T1000 (cell line): ENCODE measurements around the gene CPNE6.
A peak's percentile ranks its signal among the peaks of the same experiment; 100 is the strongest.

ENCODE experiments used
- DNase-seq: peaks from one replicate; lab custom pipeline; 2025; ENCODE audit warnings: mixed read lengths; lab: John Stamatoyannopoulos, UW

The CPNE6 gene

GRCh38 chr14:24054646-24055045 lies 16.7 kb upstream of the CPNE6 start:
- no peak for DNase-seq

- DNase-seq: no peak
These were observed 15.2 kb upstream of the CPNE6 start for GRCh38 chr14:24055971-24056799.

GRCh38 chr14:24056800-24057184 lies 14.6 kb upstream of the CPNE6 start:
- DNase-seq: no peak

- DNase-seq: no peak
These were observed 14.1 kb upstream of the CPNE6 start for GRCh38 chr14:24057271-24057670.

DNA sequence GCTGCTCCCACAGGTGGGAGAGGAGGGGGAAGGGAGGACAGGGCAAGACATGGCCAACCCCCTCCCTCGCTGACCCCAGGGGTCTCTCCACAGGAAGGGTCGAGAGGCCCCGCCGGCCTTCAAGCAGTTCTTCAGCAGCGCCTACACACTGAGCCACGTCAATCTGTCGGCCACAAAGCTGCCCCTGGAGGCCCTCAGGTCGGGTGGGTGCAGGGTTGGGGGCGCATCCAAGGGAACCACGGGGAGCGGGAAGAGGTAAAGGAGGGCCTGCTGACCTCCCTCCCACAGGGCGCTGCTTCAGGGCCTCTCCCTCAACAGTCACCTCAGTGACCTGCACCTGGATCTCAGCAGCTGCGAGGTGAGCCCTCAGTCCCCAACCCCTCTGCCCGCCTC lies 13.5 kb upstream of the CPNE6 start:
- no peak for DNase-seq

GRCh38 chr14:24058260-24058950 lies 13.0 kb upstream of the CPNE6 start:
- DNase-seq: peak; percentile 54

- DNase-seq: no peak
These were observed 12.3 kb upstream of the CPNE6 start for GRCh38 chr14:24058951-24059475.

- no peak for DNase-seq
These were observed 11.4 kb upstream of the CPNE6 start for GRCh38 chr14:24059841-24060388.

DNA sequence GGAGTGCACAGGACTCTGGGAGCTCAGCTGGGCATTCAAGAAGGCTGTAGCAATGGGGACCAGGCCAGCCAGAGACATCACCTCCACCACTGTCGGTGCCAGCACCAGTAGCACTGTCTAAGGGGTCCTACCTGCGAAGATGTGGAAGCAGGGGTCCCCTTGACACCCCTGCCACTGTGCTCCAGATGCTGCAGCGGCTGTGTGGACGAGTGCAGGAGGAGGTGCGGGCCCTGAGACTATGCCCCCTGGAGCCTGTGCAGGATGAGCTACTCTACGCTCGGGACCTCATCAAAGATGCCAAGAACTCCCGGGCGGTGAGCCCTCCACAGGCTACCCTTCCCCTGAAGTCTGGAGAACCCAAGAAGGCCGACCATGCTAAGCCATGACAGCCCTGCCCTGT lies 10.9 kb upstream of the CPNE6 start:
- no peak for DNase-seq

DNA sequence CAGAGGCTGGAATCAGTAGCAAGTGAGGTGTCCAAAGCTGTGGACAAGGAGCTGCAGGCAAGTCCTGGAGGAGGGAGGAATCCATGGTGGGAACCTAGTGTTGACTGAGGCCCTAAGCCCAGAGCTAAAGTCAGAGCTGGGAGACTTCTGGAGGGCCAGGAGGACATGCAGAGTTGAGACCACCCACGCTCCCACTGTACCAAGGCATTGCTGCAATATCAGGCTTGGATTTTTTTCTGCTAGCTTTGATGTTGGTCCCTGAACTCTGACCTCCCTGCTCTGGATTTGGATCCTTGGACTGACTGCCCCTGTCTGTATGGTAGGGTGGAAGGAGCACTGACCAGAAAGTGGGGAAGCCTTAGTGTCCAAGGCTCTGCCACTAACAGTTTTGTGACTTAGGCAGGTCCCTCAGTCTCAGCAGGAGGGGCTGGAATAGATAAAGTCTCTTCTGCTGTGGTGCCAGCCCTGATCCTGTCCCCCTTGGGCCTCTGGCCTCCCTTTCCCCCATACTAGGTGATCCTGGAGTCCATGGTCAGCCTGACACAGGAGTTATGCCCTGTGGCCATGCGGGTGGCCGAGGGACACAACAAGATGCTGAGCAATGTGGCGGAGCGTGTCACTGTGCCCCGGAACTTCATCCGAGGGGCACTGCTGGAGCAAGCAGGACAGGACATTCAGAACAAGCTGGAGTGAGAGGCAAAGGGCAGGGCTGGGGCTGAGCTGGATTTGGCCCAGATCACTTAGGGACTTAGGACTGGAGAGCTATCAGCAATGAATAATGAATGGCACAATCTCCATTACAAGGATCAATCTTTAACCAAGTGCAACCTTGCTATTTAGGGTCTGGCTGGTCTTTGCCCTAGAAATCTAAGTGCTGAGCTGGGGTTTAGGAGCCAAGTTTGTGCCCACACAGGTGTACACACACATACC lies 10.1 kb upstream of the CPNE6 start:
- no peak for DNase-seq

DNA sequence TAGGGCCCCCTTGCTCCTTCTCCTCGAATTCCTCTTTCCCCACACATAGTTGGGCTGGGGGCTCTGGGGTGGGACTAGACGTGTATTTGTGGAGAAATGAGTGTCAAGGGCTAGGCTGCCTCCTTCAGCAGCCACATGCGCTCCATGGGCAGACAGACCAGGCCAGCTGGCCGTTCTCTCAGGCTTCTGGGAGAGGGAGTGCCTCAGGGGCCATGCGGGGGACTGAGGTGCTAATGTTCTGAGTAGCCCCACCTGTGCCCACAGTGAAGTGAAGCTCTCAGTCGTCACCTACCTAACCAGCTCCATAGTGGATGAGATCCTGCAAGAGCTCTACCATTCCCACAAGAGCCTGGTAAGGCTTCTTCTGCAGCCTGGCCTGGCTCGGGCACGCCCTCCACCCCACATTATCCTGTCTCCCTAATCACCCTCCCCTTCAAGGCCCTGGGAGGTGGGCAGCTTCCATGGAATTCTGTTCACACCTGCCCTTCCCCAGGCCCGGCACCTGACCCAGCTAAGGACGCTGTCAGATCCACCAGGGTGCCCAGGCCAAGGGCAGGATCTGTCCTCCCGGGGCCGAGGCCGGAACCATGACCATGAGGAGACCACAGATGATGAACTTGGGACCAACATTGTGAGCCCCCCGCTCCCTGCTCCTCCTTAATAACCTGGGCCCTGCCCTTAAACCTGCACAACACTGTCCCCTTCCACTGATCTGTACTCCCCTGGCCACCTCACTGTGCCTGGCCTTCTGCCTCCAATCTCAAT lies 9.0 kb upstream of the CPNE6 start:
- no peak for DNase-seq

DNA sequence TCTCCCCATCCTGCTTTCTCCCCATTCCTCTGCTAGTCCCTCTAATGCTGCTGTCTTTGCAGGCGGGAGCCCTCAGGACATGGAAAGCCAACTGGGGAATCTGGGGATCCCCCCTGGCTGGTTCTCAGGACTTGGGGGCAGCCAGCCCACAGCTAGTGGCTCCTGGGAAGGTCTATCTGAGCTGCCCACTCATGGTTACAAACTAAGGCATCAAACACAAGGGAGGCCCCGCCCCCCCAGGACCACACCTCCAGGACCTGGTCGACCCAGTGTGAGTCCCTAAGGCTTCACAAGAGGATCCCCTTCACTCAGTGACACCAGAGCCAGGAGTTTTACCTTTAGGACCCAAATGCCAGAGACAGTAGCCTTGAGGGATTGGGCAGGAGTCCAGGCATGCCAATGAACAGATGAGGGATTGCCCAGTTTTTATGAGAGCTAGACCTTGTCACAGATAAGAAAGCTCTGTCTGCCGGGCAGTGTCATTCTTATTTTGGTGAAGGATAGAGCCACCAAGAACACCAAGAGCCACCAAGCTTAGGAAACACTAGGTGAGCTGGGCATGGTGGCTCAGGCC lies 8.0 kb upstream of the CPNE6 start:
- DNase-seq: no peak

- DNase-seq: no peak
These were observed 7.1 kb upstream of the CPNE6 start for GRCh38 chr14:24064091-24064795.

- no peak for DNase-seq
These were observed 6.5 kb upstream of the CPNE6 start for GRCh38 chr14:24064856-24065255.

GRCh38 chr14:24065408-24065807 lies 6.0 kb upstream of the CPNE6 start:
- DNase-seq: no peak

- DNase-seq: no peak
These were observed 4.7 kb upstream of the CPNE6 start for GRCh38 chr14:24066496-24067132.

- no peak for DNase-seq
These were observed 4.0 kb upstream of the CPNE6 start for GRCh38 chr14:24067133-24068082.

DNA sequence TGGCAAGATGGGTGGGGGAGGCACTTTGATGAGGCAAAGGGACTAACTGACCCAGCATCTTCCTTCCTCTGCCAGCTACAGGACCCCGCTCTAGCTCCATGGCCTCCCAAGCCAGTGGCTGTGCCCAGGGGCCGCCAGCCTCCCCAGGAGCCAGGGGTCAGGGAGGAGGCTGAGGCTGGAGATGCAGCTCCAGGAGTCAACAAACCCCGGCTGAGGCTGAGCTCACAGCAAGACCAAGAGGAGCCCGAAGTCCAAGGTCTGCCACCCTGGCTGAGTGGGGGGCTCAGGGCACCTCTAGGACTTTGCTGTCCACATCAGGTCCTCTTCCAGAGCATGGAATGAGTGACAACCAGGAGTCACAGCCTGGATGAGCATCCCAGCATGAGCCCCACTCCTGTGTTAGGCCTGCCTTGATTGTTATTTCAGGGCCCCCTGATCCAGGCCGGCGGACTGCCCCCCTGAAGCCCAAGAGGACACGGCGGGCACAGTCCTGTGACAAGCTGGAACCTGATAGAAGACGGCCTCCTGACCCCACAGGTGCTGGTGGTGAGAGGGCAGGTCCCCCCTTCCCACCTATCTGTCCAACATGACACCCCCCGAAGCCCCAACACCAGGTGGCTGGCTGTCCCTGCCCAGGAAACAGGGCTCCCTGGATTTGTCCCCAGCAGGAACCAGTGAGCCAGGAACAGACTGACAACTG lies 2.5 kb upstream of the CPNE6 start:
- no peak for DNase-seq
